CD4-positive, alpha-beta T cell treated with Interleukin-15 for 1 hour (primary cell): ENCODE data around the gene BMP8A.

ENCODE experiments used
- DNase-seq: peaks from one replicate; pipeline ENCODE4 v3.0.0-alpha.2; 2020

BMP8A gene

GRCh38 chr1:39529901-39530535 lies 38.6 kb downstream of the BMP8A start:
- DNase-seq, result no peak

GRCh38 chr1:39531526-39531925 lies 40.1 kb downstream of the BMP8A start:
- DNase-seq, result no peak

GRCh38 chr1:39533442-39533841 lies 42.0 kb downstream of the BMP8A start:
- no peak for DNase-seq

- no peak for DNase-seq
Observed at GRCh38 chr1:39538531-39539251, 47.3 kb downstream of the BMP8A start.

GRCh38 chr1:39539252-39539790 lies 47.9 kb downstream of the BMP8A start:
- peak; percentile 59 for DNase-seq

GRCh38 chr1:39540504-39541031 lies 49.1 kb downstream of the BMP8A start:
- DNase-seq, result peak; percentile 82

GRCh38 chr1:39542924-39543323 lies 51.5 kb downstream of the BMP8A start:
- no peak for DNase-seq

GRCh38 chr1:39544327-39544726 lies 52.9 kb downstream of the BMP8A start:
- DNase-seq, result no peak

GRCh38 chr1:39545531-39545930 lies 54.1 kb downstream of the BMP8A start:
- no peak for DNase-seq

GRCh38 chr1:39554277-39554676 lies 62.8 kb downstream of the BMP8A start:
- no peak for DNase-seq

GRCh38 chr1:39561279-39561678 lies 69.8 kb downstream of the BMP8A start:
- no peak for DNase-seq

- no peak for DNase-seq
Observed at GRCh38 chr1:39562886-39563285, 71.5 kb downstream of the BMP8A start.

- DNase-seq, result no peak
Observed at GRCh38 chr1:39563669-39564068, 72.2 kb downstream of the BMP8A start.

- no peak for DNase-seq
Observed at GRCh38 chr1:39564340-39564739, 72.9 kb downstream of the BMP8A start.

GRCh38 chr1:39564941-39565340 lies 73.5 kb downstream of the BMP8A start:
- DNase-seq, result no peak

- DNase-seq, result no peak
Observed at GRCh38 chr1:39566441-39567137, 75.2 kb downstream of the BMP8A start.

- no peak for DNase-seq
Observed at GRCh38 chr1:39567302-39567701, 75.9 kb downstream of the BMP8A start.

- no peak for DNase-seq
Observed at GRCh38 chr1:39568208-39568607, 76.8 kb downstream of the BMP8A start.

- no peak for DNase-seq
Observed at GRCh38 chr1:39569034-39569433, 77.6 kb downstream of the BMP8A start.

GRCh38 chr1:39570477-39571177 lies 79.2 kb downstream of the BMP8A start:
- DNase-seq, result no peak

GRCh38 chr1:39571178-39571483 lies 79.7 kb downstream of the BMP8A start:
- DNase-seq, result no peak

- no peak for DNase-seq
Observed at GRCh38 chr1:39572379-39573096, 81.1 kb downstream of the BMP8A start.

GRCh38 chr1:39573097-39573465 lies 81.6 kb downstream of the BMP8A start:
- no peak for DNase-seq
